ENCODE measurements around the gene TTLL1.

TTLL1 gene

GRCh38 chr22:43085658-43086606, 3.3 kb downstream of the TTLL1 start:
- no peaks in the 10 kb centered on the region for H3K9me3 Mint-ChIP-seq
- H3K36me3 Mint-ChIP-seq (ENCODE audit: low read depth), result peaks cover 16% of the 10 kb centered on the region
- no peak for TF ChIP-seq CTCF (IDR thresholded peaks at IDR 0.05; ENCODE audit: unreplicated experiment in 3 of 3)
- peak overlapping the region; percentile 49 to 68 (median 63) for H3K4me3 Mint-ChIP-seq
- H3K27ac Mint-ChIP-seq, result no peak overlapping the region
- peaks cover 4% of the 10 kb centered on the region for H3K4me1 Mint-ChIP-seq
- H3K27me3 Mint-ChIP-seq (ENCODE audit: low read depth), result no peaks in the 10 kb centered on the region

GRCh38 chr22:43081968-43082367, 7.2 kb downstream of the TTLL1 start:
- no peak overlapping the region for H3K27ac Mint-ChIP-seq
- H3K9me3 Mint-ChIP-seq, result no peaks in the 10 kb centered on the region
- H3K36me3 Mint-ChIP-seq (ENCODE audit: low read depth), result peaks cover 22% of the 10 kb centered on the region
- TF ChIP-seq CTCF (IDR thresholded peaks at IDR 0.05; ENCODE audit: unreplicated experiment in 3 of 3), result no peak
- H3K4me1 Mint-ChIP-seq, result no peaks in the 10 kb centered on the region
- no peak overlapping the region for H3K4me3 Mint-ChIP-seq
- H3K27me3 Mint-ChIP-seq (ENCODE audit: low read depth), result no peaks in the 10 kb centered on the region

- no peak for TF ChIP-seq CTCF (IDR thresholded peaks at IDR 0.05; ENCODE audit: unreplicated experiment in 3 of 3)
- no peaks in the 10 kb centered on the region for H3K27me3 Mint-ChIP-seq (ENCODE audit: low read depth)
Measured at GRCh38 chr22:43080616-43081015, 8.6 kb downstream of the TTLL1 start.

GRCh38 chr22:43079742-43080141, 9.4 kb downstream of the TTLL1 start:
- no peaks in the 10 kb centered on the region for H3K27me3 Mint-ChIP-seq (ENCODE audit: low read depth)
- no peaks in the 10 kb centered on the region for H3K4me1 Mint-ChIP-seq
- no peak overlapping the region for H3K27ac Mint-ChIP-seq
- TF ChIP-seq CTCF (IDR thresholded peaks at IDR 0.05; ENCODE audit: unreplicated experiment in 3 of 3), result no peak
- no peaks in the 10 kb centered on the region for H3K9me3 Mint-ChIP-seq
- no peak overlapping the region for H3K4me3 Mint-ChIP-seq
- peaks cover 14% of the 10 kb centered on the region for H3K36me3 Mint-ChIP-seq (ENCODE audit: low read depth)

More at GRCh38 chr22:43080616-43081015, 8.6 kb downstream of the TTLL1 start:
- Mint-ChIP-seq H3K4me1 (no peaks in the 10 kb centered on the region), H3K36me3 (ENCODE audit: low read depth) (peaks cover 13% of the 10 kb centered on the region), H3K27ac (no peak overlapping the region), H3K9me3 (no peaks in the 10 kb centered on the region), H3K4me3 (no peak overlapping the region)

- no peak for TF ChIP-seq CTCF (IDR thresholded peaks at IDR 0.05; ENCODE audit: unreplicated experiment in 3 of 3)
- H3K36me3 Mint-ChIP-seq (ENCODE audit: low read depth), result peaks cover 14% of the 10 kb centered on the region
- no peaks in the 10 kb centered on the region for H3K9me3 Mint-ChIP-seq
- no peaks in the 10 kb centered on the region for H3K4me1 Mint-ChIP-seq
- H3K27ac Mint-ChIP-seq, result no peak overlapping the region
- H3K27me3 Mint-ChIP-seq (ENCODE audit: low read depth), result no peaks in the 10 kb centered on the region
- H3K4me3 Mint-ChIP-seq, result no peak overlapping the region
Measured at GRCh38 chr22:43078522-43078921, 10.7 kb downstream of the TTLL1 start.
